MM.1S (cell line): ENCODE data around the gene ARID1A.

Experiments used
- CTCF ChIP-seq: fragments of 300-600 bp; sonication (generic); IDR thresholded peaks from 2 replicates; pipeline ENCODE4 v1.5.1; 2016; ENCODE audit warnings: antibody characterized with exemption, low read length, mixed read lengths
- EZH2 ChIP-seq: fragments of 300-600 bp; sonication (generic); optimal IDR thresholded peaks from 2 replicates; pipeline ENCODE3; 2017; ENCODE audit warnings: low read depth, mild to moderate bottlenecking, antibody characterized with exemption, low read length, mixed read lengths

GRCh38 chr1:26695356-26696118 lies at the start of gene ARID1A:
- TF ChIP-seq CTCF (no peak; the same call in 1 of the 2 replicates), EZH2 (no peak)
